Myocyte (in vitro differentiated cells): Measurements from ENCODE around the gene CREB3L2. TPM values are rescaled to one million over a fixed set of nuclear protein-coding genes. Genes with fewer than 3 reads are reported as not detected.
A peak's percentile ranks its signal among the peaks of the same experiment; 100 is the strongest.
"Not testable (repeated sequence)": the region's sequence is repeated elsewhere in the genome, so short reads cannot be mapped to it uniquely, and the experiment has no call there.

Source experiments
- DNase-seq: peaks from one replicate; pipeline ENCODE4 v3.0.0-alpha.2; 2012; ENCODE audit warnings: low read depth
- total RNA-seq: library from RNA; depleted of rRNA; stranded (reverse); fragments of >200 nt; gene quantifications from 2 replicates; pipeline ENCODE4 v1.2.3, GENCODE V29; 2014

The CREB3L2 gene
- total RNA-seq, 1 donor from 2014 or later, result 31.3 TPM

DNA sequence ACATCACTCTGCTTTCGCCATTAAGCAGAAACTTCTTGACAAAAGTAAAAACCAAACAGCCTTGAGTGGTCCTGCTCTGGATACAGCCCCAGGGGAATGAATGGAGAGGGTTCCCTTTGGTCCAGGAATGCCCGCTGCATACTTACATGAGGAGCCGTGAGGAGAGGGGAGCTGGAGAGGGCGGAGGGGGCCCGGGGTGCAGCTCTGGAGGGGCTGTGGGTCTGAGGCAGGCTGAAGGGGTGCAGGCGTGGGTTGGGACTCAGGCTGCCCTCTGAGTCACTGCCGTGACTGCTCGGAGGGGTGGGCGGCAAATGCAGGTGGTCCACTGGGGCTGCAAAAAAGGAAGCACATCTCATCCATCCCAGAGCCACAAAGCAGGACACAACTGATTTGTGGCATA, 93.8 kb downstream of the CREB3L2 start:
- no peak for DNase-seq

DNA sequence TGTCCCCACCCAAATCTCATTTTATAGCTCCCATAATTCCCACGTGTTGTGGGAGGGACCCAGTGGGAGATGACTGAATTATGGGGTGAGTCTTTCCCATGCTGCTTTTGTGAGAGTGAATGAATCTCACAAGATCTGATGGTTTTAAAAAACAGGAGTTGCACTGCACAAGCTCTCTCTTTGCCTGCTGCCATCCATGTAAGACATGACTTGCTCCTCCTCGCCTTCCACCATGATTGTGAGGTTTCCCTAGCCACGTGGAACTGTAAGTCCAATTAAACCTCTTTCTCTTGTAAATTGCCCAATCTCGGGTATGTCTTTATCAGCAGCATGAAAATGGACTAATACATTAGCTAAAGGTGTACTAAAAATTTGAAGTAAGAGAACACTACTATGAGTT, 95.2 kb downstream of the CREB3L2 start:
- not testable (repeated sequence) for DNase-seq

DNA sequence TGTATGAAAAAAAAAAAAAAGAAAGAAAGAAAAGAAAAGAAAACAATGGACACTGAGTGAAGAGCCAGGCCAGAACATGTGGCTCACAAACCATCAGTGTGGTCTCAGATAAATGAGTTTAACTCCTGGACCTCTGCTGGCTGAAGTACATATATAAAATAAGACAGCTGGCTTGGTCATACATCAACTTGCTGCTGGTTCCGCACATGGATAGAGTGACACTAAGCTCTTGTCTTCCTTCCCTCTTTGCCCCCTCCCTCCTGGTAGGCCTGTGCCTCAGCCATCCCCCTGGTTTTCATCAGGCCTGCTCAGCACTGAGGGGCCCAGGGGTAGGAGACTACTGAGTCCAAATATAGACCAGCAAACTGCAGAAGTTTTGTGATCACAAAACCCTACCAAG, 97.1 kb downstream of the CREB3L2 start:
- peak; percentile 59 for DNase-seq

DNA sequence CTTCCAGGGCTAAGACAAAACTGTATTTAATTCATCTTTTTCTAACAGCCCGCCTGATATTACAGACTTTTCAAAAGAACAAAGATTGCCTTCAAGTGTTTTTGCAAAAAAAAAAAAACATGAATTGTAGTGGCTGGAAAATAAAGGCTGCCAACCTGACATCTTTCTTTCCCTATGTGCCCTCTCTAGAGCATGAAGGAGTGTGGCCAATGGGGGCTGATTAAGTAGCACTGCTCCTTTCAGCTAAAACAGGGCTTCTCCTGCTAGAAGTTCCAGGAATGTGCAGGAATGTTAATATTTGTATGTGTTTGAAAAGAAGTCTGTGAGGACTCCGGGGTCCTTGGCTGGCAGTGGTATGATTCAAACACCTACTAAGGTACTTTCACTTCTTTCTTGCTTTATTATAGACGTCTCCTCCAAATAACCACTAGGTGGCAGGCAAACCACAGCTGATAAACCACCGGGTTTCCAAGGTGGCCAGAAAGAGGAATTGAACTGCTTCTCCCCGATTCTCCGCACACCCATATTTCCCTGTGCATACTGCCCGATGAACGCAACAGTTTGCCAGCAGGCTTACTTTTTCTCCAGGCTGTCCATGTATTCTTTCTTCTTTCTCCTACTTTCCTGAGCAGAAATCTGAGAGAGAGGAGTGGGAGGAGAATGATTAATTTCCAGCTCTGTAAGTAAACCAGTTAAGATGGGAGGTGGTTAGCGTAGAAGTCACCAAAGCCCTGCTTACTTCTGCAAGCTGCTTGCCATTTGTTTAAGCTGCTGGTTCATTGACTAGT, 98.3 kb downstream of the CREB3L2 start:
- peak; percentile 84 for DNase-seq

DNA sequence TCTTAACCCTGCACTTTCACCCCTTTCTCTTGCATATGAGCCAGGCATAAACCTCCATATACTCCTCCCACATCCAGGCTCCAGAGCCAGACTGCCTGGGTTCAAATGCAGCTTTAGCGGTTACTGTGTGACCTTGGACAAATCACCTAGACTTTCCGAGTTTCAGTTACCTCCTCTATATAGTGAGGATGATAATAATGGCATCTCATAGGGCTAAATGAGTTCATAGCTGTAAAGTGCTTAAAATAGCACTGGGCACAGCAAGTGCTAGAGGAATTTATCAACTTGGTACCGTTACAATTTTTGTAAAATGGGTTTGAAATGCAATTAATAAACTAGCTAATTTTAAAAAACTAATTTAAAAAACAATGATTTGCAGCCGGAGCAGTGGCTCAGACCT, 101.7 kb downstream of the CREB3L2 start:
- DNase-seq, result no peak

DNA sequence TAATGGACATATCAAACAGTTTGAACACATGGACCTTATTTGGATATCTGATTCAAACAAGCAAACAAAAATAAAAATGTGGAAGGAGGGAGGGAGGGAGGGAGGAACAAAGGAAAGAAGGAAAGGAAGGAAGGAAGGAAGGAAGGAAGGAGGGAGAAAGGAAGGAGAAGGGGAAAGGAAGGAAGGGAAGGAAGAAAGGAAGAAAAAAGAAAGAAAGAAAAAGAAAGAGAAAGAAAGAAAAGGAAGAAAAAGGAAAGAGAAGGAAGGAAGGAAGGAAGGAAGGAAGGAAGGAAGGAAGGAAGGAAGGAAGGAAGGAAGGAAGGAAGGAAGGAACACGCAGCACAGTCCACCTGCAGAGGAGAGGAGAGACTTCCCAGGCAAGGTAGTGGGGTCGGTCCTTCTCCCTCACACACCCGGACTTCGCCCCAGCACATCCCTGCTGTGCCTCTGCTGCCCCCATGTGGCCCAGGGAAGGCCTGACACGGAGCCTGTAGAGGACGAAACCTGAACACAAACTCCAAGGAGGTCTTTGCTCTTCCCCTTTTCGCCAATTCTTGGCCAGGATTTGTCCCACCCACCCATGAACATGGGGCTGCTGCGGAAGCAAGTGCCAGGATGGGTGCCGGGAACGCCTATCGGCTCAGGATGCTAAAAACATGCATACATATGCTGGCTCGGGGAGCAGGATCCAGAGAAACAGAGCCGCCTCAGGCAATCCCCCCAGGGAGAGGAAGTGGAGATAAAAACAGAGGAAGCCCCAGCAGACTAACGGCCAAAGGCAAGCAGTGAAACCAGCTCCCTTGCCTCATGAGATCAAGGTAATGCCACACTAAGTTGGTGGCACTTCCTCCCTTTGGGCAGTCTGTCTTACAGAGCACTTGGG, 102.8 kb downstream of the CREB3L2 start:
- DNase-seq, result peak; percentile 86

DNA sequence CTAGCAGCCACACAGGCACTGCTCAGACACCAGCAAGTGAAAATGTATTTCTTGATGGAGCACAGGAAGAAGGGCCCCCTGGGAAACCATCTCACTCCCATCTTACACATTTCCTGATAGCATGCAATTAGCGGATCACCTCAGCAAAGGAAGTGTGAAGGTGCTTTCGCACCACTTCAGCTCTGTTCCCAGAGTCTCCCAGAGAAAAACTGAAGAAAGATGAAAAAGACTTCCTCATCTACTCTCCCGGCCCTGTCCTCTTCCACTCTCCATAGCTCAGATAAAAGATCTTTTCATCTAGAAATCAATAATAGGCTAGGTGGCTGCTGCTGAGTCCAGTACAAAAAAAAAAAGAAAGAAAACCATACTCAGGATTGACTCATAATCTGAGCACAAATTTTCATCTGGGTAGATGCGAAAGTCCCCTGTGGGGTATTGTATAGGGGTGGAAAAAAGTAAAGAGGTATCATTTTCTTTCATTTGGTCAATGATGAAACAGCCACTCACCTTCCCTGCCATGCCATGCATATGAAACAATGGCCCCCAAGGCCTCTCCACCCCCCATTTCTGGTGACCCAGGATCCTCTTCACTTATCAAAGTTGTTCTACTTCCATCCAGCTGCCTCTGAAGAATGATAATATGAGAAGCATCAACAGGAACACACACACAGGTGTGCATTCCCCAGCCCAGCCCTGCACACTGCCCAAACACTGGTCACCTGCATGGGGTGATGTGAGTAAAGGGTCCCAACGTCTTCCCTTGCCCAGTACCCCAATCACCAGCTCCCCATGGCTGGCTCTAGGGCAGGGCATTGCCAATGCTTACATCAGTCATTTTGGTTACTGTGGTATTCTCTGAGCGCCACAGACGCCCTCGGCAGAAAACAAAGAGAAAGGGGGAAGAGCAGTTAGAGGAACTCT, 106.3 kb downstream of the CREB3L2 start:
- no peak for DNase-seq

DNA sequence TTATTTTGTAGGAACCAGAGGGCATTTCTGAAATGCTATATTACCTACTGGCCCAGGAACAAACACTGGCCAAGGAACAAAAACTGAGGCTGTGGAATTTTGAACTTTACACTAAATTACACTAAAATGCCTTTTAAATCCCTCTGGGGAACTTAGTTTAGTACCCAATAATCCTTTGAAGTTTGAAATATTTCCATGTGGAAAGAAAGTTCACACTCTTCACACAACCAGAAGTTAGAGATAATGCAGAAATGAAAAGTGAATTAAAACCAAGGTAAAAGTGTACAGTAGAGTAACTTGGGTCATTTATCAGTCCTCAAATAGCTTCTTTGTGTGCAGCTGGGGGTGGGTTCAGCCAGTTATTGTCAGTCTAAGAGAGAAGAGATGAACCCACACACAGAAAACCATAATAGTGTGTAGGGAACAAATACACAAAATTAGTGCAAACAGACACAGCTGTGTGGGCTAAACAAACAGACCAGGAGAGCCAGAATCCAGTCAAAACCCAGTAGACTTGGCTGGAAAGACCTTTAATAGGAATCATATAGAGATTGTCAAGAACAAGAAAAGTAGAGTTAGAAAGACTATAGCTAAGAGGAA, 108.6 kb downstream of the CREB3L2 start:
- DNase-seq, result no peak

DNA sequence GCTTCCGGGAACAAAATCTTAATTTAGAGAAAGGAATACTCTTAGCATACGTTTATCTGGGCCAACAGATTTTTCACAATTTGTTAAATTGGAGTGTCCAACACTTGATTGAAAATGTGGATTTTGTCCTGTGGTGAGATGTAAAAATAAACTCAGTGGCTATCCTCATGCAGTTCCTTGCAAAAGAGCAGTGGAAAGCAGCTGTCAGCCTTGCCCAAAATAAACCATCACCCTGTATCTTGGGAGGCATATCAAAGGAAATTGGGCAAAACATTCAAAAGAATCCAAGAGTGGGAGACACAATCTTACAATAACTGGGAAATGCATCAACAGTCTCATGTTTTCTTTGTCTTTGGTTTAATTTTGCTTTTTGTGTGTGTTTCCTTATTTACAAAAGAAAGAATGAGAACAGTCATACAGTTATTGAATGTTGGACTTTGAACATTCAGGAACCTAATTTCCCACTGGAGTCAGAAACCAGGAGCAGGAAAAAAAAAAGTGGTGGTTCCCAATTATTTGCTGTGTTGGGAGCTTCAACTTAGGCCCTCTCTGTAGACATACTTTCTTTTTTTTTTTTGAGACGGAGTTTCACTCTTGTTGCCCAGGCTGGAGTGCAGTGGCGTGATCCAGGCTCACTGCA, 110.8 kb downstream of the CREB3L2 start:
- peak; percentile 90 for DNase-seq

DNA sequence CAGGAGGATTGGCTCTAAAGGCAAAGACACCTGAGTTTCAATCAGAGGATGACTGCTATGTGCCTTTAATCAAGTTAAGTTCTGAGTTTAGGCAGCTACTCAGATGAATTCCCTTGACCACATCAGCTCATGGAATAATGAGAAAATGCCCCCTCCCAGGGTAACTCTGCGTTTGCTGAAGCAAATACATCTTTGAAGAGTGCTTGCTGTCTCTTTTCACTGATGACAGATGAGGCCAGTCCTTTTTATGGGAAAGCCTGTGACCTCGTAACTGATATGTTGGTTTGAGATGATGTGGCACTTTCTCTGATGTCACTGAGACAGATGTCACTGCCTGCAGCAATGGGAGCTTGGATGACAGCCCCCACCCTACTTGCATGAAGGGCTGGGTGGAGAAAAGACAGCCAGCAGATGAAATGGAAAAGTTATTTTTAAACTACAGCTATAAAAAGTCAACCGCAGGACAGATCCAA, 111.4 kb downstream of the CREB3L2 start:
- peak; percentile 98 for DNase-seq

DNA sequence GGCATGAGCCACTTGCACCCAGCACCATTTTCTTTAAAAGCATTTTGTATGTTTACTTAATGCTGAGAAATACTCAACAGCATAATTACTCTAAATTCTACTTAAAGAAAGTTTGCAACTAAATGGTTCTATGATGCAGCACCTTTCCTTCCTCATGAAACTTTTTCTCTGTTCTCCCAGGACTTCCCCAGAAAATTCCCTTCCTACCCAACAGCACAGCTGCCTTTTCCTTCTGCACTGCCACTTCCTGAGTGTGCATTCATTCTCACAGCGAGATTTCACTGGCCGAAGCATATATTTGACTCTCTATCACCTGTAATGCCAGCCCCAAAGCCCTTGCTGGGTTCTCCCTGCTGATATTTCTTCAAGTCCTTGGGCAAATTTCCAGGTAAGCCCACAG, 113.6 kb downstream of the CREB3L2 start:
- no peak for DNase-seq

DNA sequence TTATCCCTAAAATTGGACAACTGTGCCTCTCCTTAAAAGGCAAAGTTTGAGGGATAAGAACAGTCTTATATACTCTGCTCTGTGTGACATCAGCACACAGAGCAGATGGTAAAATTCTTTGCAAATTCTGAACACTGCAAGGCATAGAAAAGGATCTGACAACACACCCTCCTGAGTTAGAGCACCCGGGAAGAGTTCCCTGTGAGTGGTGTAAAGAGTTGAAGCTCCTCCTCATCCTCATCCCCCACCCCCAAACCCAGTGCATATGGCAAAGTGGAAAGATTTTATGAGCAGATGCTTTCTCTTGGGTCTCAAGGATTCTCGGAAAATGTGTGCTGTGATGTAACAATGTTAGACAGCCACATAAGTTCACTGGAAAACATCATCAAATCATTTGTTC, 115.1 kb downstream of the CREB3L2 start:
- DNase-seq, result no peak

DNA sequence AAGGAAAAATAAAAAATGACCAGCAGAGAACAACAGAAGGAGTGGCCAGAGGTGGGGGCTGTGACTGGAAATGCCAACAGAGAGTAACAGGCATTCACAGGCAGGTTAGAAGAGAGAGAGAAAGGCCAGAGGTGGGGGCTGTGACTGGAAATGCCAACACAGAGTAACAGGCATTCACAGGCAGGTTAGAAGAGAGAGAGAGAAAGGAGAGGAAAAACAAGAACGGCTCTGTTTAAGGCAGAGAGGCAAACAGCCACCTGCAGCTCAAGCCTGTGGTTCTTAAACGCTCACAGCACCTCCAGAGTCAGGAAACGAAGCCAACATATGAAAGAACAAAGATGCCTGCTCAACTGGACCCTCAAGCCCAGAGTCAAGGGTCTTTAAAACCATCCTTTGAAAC, 115.6 kb downstream of the CREB3L2 start:
- DNase-seq, result no peak

DNA sequence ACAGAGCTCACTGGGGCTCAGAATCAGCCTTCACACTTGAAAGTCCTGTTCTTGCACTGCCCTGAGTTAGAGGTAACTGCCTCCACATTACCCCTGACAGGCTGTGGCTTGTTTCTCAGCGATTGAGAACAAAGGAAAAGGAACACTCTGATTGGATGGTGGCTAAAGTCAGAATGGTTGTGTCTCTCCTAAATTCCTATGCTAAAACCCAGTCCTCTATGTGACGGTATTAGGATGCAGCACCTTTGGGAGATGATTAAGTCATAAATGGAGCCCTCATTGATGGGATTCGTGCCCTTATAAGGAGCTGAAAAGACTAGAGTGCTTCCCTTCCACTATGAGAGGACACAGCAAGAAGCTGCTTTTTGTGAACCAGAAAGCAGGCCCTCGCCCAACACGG, 116.2 kb downstream of the CREB3L2 start:
- DNase-seq, result no peak

DNA sequence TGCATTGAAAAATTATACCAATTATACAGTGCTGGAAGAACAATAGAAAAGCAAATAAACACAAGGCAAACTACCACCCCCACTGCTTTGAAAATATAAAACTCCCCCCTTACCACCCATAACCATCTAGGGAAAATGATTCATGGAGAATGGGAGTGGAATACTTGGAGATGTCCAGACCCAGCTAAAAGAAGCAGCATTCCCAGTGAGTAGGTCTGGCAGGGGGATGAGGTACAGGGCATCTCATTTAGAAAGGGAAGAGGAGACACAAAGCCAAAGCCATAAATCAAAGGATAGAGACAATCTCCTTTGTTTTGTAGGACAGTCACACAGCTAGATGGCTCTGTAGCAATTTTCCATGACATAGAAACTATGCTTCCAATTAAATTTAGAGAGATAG, 119.1 kb downstream of the CREB3L2 start:
- DNase-seq, result peak; percentile 65

DNA sequence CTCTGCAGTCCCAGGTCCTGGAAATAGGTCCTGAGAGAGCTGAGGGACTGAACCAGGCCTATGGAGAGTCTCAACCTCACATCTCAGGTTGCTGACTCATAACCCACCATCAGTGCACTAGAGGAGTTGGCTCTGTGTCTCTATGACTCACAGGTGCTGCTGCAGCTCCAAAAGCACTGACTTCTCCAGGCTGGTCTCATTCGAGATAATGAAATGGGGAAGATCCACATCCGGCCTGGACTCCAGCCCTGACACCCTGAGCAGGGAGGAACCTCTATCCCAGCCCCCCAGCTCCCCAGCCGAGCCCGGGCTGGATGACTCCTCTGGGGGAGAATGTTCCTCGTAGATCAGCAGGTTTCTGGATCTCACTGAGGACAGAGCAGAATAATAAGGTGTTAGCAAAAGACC, 119.6 kb downstream of the CREB3L2 start:
- peak; percentile 98 for DNase-seq

DNA sequence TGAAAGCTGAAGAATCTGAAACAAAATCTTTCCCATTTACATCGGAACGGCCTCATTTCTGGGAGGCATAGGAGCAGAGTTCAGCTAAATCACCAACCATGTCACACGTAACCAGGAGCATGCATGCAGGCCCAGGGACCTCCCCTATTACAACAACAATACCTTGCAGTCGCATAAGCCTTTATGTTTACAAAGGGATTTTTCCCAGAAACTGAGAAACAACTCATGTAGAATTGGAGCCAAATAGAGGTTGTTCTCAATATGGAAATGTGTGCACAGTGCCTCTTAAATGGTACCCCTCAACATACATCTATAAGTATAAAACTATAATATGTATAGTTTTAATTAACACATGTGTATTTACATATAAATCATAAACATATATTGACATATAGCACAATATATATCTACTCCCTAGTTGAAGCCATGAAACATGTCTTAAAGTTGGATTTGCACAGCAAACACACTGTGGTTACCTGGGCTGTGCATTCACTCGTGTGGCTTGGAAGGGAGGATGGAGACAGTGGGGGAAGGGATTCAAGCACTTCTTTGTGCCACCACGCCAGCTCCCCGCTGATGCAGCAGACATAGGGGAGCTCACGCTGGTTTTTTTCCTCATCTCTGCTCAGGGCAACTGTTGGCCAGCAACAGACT, 120.2 kb downstream of the CREB3L2 start:
- no peak for DNase-seq

DNA sequence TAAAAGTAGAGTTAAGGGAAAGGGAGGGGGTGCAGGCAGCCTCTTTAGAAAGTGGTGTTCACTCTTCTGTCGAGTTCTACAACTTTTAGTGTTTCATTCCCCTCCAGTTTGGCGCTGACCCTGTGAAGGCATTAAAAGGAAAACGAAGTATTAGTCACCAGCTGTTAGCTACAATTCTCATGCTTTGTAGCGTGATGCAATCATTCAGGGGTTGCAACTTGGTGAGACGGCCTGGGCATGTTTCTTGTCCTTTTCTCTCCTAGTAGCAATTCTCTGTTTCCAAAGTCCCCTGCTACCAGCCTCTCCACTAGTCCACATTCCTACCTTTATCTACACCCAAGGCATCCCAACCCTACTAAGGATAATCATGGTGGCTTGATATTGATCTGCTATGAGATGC, 121.5 kb downstream of the CREB3L2 start:
- DNase-seq, result peak; percentile 77

DNA sequence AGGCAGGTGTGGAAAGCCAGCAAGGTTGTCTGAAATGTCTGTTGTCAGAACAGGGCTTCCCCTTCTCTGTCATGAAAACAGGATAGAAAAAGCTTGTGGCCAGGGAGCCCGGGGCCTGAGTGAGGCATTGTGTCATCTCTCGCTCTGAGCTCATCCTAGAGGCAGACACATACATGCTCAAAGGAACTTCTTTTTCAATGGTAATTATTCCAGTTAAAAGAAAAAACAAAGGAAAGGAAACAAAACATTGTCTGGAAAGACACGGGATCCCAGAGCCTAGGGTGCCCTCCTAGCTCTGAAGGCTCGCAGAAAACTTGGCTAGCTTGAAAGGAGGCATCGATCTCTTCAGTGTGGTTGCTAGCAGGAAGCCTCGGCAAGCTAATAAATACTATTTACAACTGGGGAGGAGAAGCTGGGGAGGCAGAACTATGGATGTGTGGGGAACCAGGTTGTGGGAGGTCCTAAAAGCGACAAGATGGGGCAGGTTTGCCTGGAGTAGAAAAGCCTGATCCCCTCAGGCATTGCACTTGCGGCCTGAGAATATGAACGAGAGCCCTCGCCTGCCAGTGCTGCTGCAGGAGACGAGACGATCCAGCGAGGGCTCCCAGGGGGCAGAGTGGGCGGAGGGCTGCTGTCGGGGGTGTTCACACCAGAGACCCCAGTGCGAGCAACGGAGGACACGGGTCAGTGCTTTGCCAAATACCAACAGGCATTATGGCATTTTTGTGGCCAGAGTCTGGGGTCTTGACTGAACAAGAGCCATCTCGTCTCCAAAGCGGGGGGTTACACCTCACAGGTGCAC, 122.3 kb downstream of the CREB3L2 start:
- no peak for DNase-seq
